HFFc6 (cell line): Measurements from ENCODE around the gene NFU1. TPM values are rescaled to one million over a fixed set of nuclear protein-coding genes. Genes with fewer than 3 reads are reported as not detected.
A peak's percentile ranks its signal among the peaks of the same experiment; 100 is the strongest.

Experiments
- DNase-seq: peaks from one replicate; pipeline ENCODE4 v3.0.0-alpha.2; 2018
- H3K27ac Mint-ChIP-seq: 2 replicates; pipeline ENCODE4 v1.8.0; 2020; ENCODE audit warnings: mild to moderate bottlenecking, mixed read lengths
- H3K27me3 Mint-ChIP-seq: 2 replicates; pipeline ENCODE4 v1.8.0; 2021; ENCODE audit warnings: mild to moderate bottlenecking, moderate library complexity, mixed read lengths; ENCODE audit not compliant: insufficient read depth
- H3K36me3 Mint-ChIP-seq: 2 replicates; pipeline ENCODE4 v1.8.0; 2021; ENCODE audit warnings: low read depth, mixed read lengths
- H3K4me1 Mint-ChIP-seq: 2 replicates; pipeline ENCODE4 v1.8.0; 2020; ENCODE audit warnings: low read depth, mixed read lengths
- H3K4me3 Mint-ChIP-seq: 2 replicates; pipeline ENCODE4 v1.8.0; 2020; ENCODE audit warnings: mild to moderate bottlenecking, moderate library complexity, mixed read lengths
- H3K9me3 Mint-ChIP-seq: 2 replicates; pipeline ENCODE4 v1.8.0; 2020; ENCODE audit warnings: mild to moderate bottlenecking, mixed read lengths
- total RNA-seq, 6 experiments: library from RNA; stranded (reverse); fragmentation: NEBNext Ultra II Directional; extraction: Animal tissue kit (Norgen Biotek cat#: 25700); gene quantifications; 2 replicates in 1 of 6; 3 replicates in 5 of 6; pipeline ENCODE4 v1.2.3, GENCODE V29; 2021
- TF ChIP-seq, protein P1 (sequence below): fragments of 200-600 bp; sonication (generic); IDR thresholded peaks from 2 replicates; pipeline ENCODE4 v1.5.0; 2021; ENCODE audit warnings: antibody characterized with exemption, mild to moderate bottlenecking

The NFU1 gene
- total RNA-seq, 6 experiments from 2014 or later = 60.8 to 76.4 (median 71.6) TPM

DNA sequence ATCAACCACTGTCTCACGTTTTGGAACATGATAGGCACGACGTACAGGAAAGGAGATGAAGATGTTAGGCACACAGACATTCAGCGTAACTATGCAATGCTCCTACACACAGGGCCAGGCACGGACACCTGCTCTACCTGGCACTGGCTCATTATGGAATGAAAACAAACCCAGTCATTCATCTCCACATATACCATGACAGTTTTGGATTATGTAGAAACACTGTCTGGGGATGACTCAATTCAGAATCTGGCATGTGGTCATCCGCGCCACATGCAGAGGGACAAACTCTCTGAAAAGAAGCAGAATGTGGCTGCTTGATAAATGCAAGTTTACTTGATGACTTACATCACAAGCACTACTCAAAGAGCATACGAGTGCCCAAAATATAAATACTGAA lies 29.5 kb upstream of the NFU1 start:
- Mint-ChIP-seq H3K27me3 (no peaks in the 10 kb centered on the region), H3K27ac (no peak overlapping the region), H3K9me3 (no peaks in the 10 kb centered on the region), H3K4me3 (no peak overlapping the region), H3K4me1 (peaks cover 6% of the 10 kb centered on the region; the same call in 1 of the 2 replicates), H3K36me3 (peaks cover 40% of the 10 kb centered on the region)
- DNase-seq = no peak
- TF ChIP-seq, protein P1, sequence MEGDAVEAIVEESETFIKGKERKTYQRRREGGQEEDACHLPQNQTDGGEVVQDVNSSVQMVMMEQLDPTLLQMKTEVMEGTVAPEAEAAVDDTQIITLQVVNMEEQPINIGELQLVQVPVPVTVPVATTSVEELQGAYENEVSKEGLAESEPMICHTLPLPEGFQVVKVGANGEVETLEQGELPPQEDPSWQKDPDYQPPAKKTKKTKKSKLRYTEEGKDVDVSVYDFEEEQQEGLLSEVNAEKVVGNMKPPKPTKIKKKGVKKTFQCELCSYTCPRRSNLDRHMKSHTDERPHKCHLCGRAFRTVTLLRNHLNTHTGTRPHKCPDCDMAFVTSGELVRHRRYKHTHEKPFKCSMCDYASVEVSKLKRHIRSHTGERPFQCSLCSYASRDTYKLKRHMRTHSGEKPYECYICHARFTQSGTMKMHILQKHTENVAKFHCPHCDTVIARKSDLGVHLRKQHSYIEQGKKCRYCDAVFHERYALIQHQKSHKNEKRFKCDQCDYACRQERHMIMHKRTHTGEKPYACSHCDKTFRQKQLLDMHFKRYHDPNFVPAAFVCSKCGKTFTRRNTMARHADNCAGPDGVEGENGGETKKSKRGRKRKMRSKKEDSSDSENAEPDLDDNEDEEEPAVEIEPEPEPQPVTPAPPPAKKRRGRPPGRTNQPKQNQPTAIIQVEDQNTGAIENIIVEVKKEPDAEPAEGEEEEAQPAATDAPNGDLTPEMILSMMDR = no peak

DNA sequence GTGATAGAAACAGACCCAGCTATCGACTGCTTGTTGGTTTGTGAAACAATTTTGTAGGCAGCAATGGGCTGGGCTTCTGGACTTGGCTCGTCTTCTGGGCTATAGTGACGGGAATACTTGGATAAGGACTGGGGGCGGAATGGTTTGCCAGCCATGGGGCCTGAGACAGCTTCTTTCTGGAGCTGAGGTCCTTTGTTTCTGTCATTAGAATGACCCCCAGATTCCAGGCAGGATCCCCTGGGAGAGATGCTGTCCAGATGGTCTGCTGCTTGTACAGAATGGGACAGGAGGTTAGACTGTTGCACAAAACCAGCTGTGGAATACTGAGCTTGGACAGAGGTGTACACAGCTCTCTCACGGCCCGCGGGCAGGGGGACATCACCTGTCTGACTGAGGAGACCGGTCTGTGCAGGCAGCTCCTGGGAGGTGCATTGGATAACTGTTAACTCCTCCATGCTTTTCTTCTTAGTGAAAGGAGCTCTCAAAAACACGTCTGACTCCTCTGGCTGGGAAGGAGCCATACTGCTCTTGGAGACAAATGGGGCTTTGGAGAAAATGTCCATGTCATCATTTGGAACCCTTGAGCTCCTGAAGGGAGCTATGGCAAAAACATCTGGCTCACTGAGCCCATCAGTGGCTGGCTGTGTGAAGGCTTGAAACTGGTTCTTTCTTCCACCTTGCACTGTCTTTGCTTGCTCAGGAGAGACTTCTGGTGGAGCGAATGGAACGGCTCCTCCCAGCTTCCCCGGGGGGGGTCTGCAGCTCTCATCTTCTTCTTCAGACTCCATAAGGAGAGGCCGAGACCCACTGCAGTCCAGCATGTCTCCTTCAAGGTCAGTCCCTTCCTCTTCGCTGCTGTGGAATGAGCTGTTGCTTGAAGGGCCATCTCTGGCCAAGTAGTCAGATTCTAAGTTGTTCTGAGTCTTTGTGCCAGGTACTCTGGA lies 28.6 kb upstream of the NFU1 start:
- Mint-ChIP-seq H3K27ac (no peak overlapping the region), H3K4me3 (no peak overlapping the region), H3K36me3 (peaks cover 42% of the 10 kb centered on the region), H3K4me1 (peaks cover 6% of the 10 kb centered on the region; the same call in 1 of the 2 replicates), H3K27me3 (no peaks in the 10 kb centered on the region), H3K9me3 (no peaks in the 10 kb centered on the region)
- TF ChIP-seq, protein P1 = no peak
- no peak for DNase-seq

DNA sequence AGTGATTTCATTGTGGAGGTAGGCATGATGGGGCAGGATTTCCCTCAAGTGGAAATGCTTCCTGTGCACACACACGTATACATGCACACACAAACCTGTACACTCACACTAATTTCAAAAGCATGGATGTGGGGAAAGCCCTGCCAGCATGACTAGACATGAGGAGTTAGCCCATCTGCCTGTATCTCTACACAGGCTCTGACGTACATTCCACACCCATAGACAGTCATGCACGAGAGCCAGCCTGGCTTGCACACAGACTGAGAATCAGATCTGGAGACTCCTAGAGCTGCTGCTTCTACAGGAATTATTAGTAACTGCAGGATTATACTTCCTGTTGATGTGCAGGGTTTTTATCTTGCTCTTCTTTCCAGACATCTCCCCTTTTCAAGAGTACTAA lies 27.3 kb upstream of the NFU1 start:
- Mint-ChIP-seq H3K36me3 (peaks cover 42% of the 10 kb centered on the region), H3K9me3 (no peaks in the 10 kb centered on the region), H3K4me1 (no peaks in the 10 kb centered on the region), H3K27me3 (no peaks in the 10 kb centered on the region), H3K27ac (no peak overlapping the region), H3K4me3 (no peak overlapping the region)
- TF ChIP-seq, protein P1 = no peak
- peak; percentile 2 for DNase-seq

DNA sequence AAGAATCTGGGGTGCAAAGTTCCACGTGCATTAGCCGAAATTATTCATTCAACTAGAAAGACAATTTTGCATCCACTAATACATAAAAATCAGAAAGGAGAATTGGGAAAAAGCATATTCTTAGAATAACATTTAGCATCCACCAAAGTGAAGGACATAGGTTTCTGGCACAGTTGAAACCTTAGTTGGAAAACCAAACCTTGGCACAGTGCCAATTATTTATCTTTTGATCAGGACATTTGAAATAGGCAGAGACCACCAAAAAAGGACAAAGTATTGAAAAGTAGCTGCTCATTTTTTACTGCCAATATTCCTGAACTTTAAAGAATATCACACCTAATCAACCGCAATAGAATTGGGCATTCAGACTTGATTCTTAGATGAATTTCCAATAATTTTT lies 25.5 kb upstream of the NFU1 start:
- H3K4me1 Mint-ChIP-seq = no peaks in the 10 kb centered on the region
- peaks cover 2% of the 10 kb centered on the region; the same call in 1 of the 2 replicates for H3K27me3 Mint-ChIP-seq
- DNase-seq = no peak
- H3K36me3 Mint-ChIP-seq = peaks cover 42% of the 10 kb centered on the region
- H3K4me3 Mint-ChIP-seq = no peak overlapping the region
- no peaks in the 10 kb centered on the region for H3K9me3 Mint-ChIP-seq
- H3K27ac Mint-ChIP-seq = no peak overlapping the region
- TF ChIP-seq, protein P1 = no peak

DNA sequence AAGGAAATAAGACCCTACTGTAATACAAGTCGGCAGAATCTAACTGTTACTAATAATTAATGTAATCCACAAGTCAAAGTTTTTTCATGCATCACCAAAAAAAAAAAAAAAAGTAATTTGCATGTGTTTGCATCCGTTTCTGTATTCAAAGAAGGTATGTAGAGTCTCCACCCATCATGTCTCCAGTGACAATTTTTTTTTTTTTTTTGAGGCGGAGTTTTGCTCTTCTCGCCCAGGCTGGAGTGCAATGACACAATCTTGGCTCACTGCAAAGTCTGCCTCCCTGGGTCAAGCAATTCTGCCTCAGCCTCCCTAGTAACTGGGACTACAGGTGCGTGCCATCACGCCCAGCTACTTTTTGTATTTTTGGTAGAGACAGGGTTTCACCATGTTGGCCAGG lies 24.2 kb upstream of the NFU1 start:
- TF ChIP-seq, protein P1 = no peak
- peaks cover 2% of the 10 kb centered on the region; the same call in 1 of the 2 replicates for H3K27me3 Mint-ChIP-seq
- no peak overlapping the region for H3K4me3 Mint-ChIP-seq
- H3K36me3 Mint-ChIP-seq = peaks cover 37% of the 10 kb centered on the region
- no peaks in the 10 kb centered on the region for H3K9me3 Mint-ChIP-seq
- H3K4me1 Mint-ChIP-seq = no peaks in the 10 kb centered on the region; the same call in 1 of the 2 replicates
- DNase-seq = no peak
- H3K27ac Mint-ChIP-seq = no peak overlapping the region
